Myocyte (in vitro differentiated cells): Measurements from ENCODE around the gene PABPN1L. TPM values are rescaled to one million over a fixed set of nuclear protein-coding genes. Genes with fewer than 3 reads are reported as not detected.

ENCODE experiments used
- DNase-seq: peaks from one replicate; pipeline ENCODE4 v3.0.0-alpha.2; 2012; ENCODE audit warnings: low read depth
- total RNA-seq: library from RNA; depleted of rRNA; stranded (reverse); fragments of >200 nt; gene quantifications from 2 replicates; pipeline ENCODE4 v1.2.3, GENCODE V29; 2014

The PABPN1L gene
- total RNA-seq, 1 donor from 2014 or later = 0.11 TPM

DNA sequence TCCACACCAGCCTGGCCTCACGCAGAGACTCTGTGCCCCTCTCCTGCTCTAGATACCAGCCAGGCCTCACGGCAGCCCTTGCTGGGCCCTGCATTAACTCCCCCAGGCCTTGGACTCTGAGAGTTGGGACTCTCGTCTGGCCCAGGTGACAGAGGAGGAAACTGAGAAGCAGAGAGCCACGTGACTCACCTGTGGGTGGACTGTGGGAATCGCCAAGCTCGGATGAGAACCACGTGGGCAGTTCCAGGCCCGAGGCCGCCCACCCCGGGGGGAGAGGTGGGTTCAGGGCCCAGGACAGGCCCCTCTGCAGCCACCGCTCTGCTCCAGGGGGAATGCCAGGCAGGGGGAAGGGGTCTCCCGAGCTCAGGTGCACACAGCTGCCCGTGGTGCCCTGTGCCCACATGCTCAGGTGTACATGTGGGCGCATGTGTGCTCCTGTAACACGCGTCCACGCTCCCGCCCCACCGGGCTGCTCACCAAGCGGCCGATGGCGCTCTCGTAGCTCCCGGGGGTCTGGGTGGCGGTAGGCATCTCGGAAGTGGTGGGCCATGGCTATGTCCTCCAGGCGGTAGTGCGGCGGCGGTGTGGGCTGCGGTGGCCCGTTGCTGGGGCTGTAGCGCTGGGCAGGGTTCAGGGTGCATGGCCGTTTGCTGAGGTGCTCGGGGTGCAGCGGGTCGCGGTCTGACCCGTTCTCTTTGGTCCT is 18.3 kb upstream of the PABPN1L start:
- no peak for DNase-seq

DNA sequence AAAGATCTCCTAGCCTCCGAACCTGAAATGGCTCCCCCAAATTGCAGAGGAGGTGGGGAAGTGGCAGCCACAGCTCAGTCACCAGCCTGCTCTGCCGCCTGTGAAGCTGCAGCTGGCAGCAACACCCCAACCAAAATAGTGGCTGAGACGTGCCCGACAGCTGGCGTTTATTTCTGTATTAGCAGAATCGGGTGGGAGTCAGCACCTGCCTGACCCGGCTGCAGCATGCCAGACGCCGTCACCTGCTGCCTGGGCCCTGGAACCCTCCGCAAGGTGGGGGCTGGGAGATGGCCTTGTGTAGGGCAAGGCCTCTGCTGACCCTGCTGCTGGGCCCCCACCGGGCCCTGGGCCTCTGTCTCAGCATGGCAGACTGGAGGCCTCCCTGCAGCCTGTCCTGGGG is 17.5 kb upstream of the PABPN1L start:
- peak; percentile 94 for DNase-seq

DNA sequence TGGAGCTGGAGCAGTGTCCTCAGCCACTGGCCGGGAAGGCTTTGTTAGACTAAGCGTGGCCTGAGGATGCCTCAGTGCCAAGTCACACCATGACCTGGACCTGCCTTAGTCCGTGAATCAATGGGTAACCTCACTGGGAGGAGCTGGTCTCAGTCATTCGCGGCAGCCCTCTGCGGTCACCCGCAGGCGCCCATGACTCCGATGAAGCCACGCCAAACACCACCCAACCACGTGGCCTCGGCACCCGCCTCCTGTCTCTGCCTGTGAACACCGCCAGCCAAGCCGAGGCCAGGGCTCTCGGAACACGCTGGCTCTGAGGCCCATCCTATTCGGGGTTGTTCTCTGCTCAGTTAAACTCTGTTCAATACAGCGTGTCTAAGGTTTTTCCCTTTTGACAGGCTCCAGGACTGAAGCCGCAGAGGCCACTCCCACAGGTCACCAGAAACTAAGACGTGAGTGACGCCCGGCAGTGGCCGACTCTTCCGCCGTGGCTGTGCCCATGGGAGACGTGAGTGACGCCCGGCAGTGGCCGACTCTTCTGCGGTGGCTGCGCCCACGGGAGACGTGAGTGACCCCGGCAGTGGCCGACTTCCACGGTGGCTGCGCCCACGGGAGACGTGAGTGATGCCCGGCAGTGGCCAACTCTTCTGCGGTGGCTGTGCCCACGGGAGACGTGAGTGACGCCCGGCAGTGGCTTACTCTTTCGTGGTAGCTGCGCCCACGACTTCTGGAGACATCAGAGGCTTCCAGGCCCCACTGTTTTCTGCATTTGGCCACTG is 16.8 kb upstream of the PABPN1L start:
- no peak for DNase-seq

DNA sequence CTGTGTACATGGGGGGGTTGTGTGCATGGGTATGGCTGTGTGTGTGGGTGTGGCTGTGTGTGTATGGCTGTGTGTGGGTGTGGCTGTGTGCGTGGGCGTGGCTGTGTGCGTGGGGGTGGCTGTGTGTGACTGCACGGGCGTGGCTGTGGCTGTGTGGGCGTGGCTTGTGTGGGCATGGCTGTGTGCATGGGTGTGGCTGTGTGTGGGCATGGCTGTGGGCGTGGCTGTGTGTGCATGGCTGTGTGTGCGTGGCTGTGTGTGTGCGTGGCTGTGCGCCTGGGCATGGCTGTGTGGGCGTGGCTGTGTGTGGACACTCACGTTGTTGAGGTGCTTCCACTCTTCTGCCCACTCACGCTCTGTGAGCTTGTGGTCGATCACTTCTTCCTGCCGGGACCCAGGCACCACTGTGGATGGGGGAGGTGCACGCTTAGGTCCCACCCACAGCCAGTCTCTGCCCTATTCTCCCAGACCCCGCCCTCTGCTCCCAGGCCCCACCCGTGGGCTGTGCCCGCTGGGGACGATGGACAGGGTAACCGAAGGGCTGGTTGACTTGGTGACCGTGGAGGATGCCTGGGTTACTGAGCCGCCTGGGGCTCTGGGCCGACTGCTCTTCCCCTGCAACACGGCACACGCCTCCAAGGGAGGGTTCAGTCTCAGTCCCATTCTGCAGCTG is 16.0 kb upstream of the PABPN1L start:
- DNase-seq = no peak

DNA sequence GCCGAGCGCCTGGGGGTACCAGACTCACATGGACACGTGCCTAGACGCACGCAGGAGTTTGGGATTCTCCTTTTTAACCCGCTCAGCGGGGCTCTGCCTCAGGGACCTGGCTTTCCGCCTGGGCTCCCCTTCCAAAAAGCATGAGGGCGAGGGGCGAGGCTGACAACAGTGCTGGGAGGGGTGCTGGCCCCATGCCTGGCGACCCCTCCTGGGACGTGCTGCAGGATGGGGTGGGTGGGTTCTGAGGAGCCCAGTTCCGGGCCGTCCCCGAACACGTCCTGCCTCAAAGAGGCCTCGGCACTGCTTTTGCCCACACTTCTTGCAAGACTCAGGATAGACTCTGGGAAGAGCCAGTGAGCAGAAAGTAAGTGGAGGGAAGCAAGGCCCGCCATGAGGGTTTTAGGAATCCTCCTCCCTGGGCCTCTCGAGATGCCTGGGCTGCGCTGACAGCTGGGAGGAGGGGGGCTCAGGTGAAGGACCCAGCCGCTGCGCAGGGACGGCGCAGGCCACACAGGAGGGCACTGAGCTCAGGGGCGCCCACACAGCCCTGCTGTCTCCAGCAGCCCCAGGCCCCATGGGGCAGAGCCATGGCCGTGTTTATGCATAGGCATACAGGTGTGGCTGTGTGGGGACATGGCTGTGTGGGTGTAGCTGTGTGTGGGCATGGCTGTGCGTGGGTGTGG is 15.4 kb upstream of the PABPN1L start:
- no peak for DNase-seq

DNA sequence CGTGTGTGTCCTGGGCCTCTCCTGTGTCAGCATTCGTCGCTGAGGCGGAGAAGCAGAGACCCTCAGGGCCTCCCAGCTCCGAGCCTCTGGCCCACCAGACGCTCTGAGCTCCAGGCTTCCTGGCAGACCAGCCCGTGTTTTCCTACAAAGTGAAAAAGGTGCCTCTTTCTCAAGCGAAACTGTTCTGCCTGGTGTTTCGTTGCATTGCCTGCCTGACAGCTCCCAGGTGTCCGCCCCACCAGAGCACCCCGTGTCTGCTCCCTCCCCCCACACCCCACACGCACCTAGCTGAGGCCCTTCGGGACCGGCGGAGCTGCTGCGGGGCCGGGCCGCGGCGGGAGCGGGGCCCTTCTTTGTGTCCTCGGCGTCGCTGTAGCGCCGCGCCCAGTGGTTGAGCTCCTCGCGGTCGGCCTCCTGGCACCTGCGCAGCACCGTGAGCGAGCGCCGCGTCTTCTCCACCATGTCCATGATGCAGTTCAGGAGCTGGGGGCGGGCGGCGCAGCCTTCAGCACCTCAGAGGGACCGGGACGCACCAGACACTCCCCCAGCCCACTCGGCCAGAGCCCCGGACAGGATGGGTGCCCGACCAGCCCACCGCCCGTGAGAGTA is 14.7 kb upstream of the PABPN1L start:
- no peak for DNase-seq

DNA sequence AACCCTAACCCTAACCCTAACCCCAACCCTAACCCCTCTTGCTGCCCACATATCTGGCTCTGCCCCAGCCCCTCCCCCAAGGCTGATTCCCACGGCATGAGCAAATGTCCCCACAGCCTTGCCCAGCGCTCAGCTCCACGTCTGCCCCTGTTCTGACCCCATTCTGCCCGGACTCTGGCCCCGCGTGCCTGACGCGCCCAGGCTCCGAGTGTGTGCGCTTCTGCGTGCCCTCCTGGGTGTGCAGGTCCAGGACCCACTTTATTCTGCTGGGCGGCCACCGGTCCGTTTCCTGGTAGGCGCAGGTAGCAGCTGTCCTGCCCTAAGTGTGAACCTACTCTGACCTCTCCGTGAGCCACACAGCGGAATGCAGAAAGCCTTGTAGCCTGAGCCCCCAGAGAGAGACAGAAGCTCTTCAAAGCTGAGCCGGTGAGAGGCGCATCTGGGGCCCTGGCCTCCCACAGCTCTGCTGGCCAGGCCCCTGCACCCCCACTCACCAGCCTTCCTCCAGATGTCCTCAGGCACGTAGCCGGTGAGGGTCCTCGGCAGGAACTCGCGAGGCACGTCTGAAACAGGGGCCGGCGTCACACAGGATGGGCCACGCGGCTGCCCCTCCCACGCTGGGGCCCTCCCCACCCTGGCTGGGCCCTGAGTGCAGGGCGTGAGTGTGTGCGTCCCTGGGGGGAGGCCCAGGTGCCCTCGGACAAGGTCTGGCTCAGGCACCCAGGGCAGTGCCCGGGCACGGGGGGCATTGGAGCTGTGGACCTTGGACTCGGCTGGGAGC is 14.0 kb upstream of the PABPN1L start:
- no peak for DNase-seq

DNA sequence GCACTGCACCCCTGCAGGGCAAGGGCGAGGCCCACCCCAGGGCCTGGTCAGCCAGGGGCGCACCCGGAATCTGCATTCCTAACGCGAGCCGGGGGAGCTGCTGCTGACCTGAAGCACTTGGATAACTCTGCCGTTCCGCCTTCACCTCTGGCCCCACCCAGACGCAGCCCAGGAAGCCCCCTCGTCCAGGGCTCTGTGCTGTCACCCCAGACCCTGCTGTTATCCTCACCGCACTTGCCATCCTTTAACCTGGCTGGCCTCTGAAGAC is 13.3 kb upstream of the PABPN1L start:
- no peak for DNase-seq

DNA sequence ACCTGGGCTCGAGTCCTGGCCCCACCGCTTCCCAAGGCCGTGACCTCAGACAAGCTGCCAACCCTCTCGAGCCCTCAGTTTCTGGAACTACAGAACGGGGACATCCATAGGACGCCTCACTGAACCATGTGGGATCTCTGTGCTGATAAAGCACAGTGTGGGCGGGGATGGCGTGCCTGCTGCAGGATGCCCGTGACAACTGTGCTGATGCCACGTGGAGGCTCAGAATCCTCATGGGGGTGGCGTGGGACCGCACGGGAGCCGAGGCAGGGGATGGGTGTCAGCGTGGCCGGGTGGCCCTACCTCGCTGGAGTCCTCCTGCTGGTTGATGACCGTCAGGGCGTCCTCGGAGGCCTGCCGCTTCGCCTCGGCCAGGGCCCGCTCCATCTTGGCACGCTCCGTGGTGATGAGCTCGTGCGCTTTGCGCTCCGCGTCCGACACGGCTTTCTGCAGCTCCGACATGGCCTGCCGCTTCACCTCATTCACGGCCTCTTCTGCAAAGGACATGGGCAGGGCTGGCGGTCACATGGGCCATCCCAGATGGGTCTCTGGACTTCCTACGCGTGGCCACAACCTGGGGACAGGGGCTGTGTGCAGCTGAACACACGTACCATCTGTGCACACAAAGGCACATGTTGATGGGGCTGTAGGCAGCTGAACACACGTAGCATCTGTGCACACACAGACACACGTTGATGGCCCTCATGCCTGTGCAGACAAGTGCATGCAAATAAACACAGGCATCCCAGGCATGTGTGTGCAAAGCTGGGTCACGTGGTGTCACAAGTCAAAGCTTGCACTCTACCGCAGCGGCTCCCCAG is 12.7 kb upstream of the PABPN1L start:
- no peak for DNase-seq

DNA sequence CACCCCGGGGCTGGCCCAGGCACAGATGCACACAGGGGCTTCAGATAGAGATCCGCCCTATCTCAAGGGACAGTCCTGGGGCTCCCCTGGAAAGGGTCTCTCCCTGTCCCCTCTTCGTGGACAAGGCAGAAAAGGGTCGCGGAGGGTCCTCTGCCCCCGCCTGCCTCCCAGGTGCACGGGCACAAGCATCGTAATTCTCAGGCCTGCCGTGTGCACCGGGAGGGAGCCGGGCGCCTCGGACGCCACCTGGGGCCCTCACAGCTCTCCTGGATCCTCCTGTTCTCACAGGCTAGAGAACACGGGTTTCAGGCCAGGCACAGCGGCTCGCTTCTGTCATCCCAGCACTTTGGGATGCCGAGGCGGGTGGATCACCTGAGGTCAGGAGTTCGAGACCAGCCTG is 11.9 kb upstream of the PABPN1L start:
- DNase-seq = no peak

DNA sequence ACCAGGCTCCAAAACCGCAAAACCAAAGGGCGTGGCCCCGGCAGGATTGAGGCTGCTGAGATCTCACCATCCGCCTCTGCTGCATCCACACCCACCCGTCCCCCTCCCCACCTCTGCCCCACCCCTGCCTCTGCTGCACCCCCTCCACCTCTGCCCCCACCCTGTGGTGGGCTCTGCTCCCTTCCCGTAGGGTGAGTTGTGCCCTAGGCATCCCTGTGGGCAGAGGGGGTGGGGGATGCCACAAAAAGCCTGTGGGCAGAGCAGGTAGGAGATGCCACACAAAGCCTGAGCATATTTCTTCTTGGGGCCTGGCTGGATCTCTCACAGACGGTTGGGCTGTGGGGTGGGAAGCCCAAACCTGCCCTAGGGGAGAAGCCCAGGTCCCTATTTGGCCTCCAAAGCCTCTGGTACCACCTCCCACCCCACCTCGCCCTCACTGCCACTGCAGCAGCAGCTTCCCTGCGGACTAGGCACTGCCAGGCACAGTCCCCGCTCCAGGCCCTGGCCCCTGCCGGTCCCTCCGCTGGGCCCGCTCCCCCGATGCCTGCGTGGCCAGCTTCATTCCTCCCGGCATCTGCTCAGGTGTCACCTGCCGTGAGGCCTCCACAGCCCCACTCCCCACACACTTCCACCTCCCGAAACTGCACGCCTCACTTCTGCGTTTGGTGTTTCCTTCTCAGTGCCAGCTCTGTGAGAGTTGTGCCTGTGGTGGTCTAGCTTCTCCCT is 11.3 kb upstream of the PABPN1L start:
- DNase-seq = peak; percentile 67

DNA sequence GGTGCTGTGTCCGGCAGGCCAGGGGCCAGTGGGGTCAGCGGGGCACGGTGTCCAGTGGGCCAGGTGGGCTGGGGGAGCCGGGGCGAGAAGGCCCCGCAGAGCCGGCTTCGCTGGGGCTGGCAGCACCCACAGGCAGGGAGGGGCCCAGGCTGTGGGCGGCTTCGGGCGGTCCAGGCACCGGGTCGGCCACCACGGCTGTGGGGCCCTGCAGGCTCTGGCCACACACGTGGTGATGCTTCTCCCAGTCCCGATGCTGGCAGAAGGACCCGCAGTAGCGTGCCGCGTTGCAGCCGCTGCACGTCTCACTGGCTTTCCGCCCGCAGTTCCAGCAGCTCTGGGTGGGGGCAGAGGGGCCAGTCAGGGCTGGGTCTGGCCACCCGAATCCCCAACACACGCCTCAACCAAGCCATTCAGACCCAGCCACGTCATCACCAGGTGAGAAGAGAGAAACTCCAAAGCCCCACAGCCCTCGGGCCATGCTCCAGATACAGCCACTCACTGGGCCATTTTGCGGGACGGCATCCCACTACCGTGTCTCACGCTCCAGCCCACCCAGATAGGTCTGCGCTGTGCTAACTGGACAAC is 10.6 kb upstream of the PABPN1L start:
- DNase-seq = no peak

DNA sequence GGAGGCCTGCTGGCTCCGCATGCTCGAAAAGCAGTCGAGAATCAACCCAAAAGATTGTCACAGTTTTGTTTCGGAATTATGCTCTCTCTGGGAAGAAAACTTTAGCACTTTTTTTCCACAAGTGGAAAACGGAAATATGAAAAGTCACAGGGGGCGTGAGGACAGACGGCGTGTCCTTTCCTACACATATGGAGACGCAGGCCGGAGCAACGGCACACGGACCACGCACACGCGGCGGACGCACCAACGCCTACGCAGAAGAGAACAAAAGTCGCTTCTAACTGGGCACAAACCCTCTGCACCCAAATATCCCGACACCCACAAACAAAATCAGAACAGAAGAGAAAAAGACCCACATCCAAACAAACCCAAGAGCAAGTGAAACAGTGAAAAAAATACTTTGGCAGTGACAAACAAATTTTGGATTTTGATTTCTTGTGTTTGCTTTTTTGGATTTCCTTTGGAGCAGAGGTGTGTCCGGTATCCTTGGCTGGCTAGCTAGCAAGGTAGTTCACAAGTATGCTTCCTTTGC is 9.3 kb upstream of the PABPN1L start:
- no peak for DNase-seq

DNA sequence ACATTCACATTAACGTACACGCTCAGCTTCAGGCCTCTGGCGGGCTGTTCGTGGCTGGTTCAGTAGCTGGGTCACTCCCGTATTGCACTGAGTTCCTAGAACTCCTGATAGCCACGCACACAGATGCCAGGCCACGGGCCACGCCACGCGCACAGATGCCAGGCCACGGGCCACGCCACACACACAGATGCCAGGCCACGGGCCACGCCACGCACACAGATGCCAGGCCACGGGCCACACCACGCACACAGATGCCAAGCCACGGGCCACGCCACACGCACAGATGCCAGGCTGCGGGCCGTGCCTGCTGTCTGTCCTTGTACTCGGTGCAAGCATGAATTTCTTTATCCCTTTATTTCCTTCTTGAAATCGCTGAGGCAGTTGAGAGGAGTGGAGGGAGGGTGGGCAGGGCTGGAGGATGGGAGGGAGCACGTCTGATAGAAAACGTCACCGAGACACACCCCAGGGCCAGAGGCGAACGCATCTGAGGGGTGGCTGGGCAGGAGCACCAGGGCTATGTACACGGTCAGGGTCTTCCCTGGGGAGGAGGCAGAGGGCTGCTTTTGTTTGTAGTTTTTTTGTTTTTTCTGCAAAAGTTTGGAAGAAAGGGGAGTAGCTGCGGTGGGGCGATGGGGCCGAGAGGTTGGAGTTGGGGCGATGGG is 8.6 kb upstream of the PABPN1L start:
- no peak for DNase-seq

DNA sequence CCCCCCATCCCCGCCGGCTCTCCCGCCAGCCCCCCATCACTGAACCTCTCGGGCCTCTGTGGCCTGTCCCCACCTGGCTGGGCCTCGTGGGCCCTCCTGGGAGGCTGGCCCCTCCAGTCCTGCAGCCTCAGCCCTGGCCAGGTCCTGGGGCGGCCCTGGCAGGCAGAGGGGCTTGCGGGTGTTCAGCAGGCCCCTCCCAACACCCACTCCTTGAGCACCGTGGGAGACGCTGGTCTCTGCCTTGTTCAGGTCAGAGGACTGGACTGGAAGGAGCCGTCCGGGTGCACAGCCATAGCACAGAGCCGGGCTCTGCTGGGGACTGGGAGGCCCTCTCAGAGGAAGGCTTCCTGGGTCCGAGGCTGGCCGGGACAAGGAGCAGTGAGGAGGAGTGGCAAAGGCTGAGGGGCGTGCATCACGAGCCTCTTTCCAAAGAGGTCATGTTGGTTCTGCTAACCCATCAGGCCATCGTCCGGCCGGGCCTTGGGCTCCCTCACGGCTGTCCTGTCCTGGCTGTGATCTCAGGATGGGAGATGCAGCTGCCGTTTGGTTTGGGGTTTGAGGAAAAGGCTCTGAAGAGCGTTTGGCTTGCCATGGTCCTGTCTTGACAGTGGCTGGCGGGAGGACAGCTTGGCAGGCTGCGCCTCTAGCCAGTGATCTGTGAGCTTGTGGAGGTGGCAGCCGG is 6.3 kb upstream of the PABPN1L start:
- peak; percentile 80 for DNase-seq

DNA sequence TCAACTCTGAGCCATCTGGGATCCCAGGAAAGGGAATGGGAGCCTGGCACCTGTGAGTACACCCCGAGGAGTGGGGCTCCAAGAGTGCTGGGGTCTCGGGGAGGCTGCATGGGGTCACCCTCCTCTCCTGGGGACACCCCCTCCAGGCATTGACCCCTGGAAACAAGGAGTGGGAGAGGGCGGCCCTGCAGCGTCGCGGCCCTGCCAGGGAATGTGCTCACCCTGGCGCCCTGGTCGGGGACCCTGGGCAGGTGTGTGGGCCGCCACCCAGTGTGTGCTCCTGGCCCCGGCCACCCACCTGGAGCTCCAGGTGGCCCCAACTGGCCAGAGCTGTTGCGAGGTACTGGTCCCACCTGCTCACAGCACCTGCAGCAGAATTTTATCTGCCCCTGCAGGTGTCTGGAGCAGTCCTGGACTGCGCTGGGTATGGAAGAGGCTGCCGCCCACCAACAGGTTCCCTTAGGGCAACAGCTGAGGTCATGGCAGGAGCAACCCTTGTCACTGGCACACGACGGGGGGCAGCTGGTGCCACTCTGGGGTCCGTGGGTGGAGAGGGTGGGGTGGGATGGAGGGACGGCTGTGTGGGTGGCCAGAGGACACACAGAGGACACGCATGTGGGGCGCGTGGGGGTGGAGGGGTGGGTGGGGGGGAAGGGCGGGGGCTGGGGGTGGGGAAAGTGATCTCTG is 5.4 kb upstream of the PABPN1L start:
- no peak for DNase-seq

DNA sequence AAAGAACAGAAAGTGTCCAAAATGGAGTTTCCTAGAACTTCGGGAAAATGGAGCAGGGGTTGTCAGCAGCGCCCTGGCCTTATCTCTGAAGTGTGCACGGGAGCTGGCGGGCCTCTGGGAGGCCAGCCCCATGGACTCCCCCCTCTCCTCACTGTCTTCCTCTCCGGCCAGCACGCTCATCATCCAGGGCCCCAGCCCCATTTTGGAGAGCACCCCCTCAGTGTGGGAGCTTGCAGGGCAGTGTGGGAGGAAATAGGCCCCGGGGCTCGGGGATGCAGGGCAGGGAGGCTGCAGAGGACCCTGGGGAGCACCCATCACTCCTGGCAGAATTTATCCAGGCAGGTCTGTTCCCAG is 4.9 kb upstream of the PABPN1L start:
- DNase-seq = no peak
